HCT116 (cell line): ENCODE data around the gene SGSM2. TPM values are rescaled to one million over a fixed set of nuclear protein-coding genes. Genes with fewer than 3 reads are reported as not detected.

ENCODE experiments used
- ATAC-seq: fragments of 200-7000 bp; cut with Tn5 transposase; 2 replicates; pipeline ENCODE4 v1.9.1; 2020; ENCODE audit warnings: mild to moderate bottlenecking, moderate library complexity
- BruUV-seq: library from RNA; stranded (reverse); fragments of 400-500 nt; replicated peaks from 2 replicates; lab custom pipeline; 2021; lab: Mats Ljungman, UMichigan
- CTCF ChIA-PET: fragments of 300-600 bp; sonication (Branson Sonifier 250); formaldehyde crosslinking; loops from one replicate; lab custom pipeline; 2021; ENCODE audit warnings: antibody characterized with exemption; lab: Charles Lee
- POLR2A ChIA-PET: fragments of 300-600, 350-600 bp; sonication (Branson Sonifier 250); formaldehyde crosslinking; loops from one replicate; lab custom pipeline; 2021; ENCODE audit warnings: antibody characterized with exemption; lab: Charles Lee
- RAD21 ChIA-PET, 2 experiments: fragments of 300-600 bp; sonication (Branson Sonifier 250); formaldehyde crosslinking; loops; one replicate each; lab custom pipeline; 2023; ENCODE audit warnings: low total read pairs in 2 of 2; ENCODE audit not compliant: uncharacterized antibody in 2 of 2, unreplicated experiment in 2 of 2, low non-redundant PET in 1 of 2; lab: Charles Lee
- DNase-seq: peaks from one replicate; pipeline ENCODE4 v3.0.0-alpha.2; 2010; ENCODE audit warnings: low read depth, low spot score
- H2AFZ ChIP-seq: fragments of 200-600 bp; shearing (Covaris generic), sonication (generic); 2 replicates; pipeline ENCODE4 v1.6.1; 2017; ENCODE audit warnings: low read depth, mixed run types, mixed read lengths, antibody characterized with exemption, low read length; ENCODE audit not compliant: poor library complexity, severe bottlenecking
- H3K27ac ChIP-seq: 2 replicates; pipeline ENCODE4 v1.5.1; 2012; ENCODE audit warnings: low read depth, low read length
- H3K27me3 ChIP-seq: fragments of 200-600 bp; sonication (generic); 2 replicates; pipeline ENCODE4 v1.6.1; 2016; ENCODE audit warnings: mixed run types, low read length, mixed read lengths; ENCODE audit not compliant: insufficient read depth
- H3K36me3 ChIP-seq, 2 experiments: fragments of 200-500 bp in 1 of 2; fragments of 200-600 bp in 1 of 2; sonication (Bioruptor generic) in 1 of 2; sonication (generic) in 1 of 2; 2 replicates each; pipeline versions ENCODE4 v1.5.1 to v1.6.1; 2014 to 2016; ENCODE audit warnings: low read length in 2 of 2, inconsistent platforms in 1 of 2, mixed read lengths in 1 of 2, mixed run types in 1 of 2; ENCODE audit not compliant: insufficient read depth in 2 of 2, control insufficient read depth in 1 of 2
- H3K4me1 ChIP-seq, 2 experiments: fragments of 200-600 bp in 1 of 2; sonication (generic) in 1 of 2; 2 replicates each; pipeline versions ENCODE4 v1.5.1 to v1.6.1; 2012 to 2017; ENCODE audit warnings: low read length in 2 of 2, inconsistent platforms in 1 of 2, mild to moderate bottlenecking in 1 of 2, mixed read lengths in 1 of 2, mixed run types in 1 of 2, moderate library complexity in 1 of 2; ENCODE audit not compliant: insufficient read depth in 2 of 2, control insufficient read depth in 1 of 2
- H3K4me2 ChIP-seq: fragments of 200-600 bp; sonication (generic); 2 replicates; pipeline ENCODE4 v1.6.1; 2017; ENCODE audit warnings: mixed run types, low read length, mixed read lengths
- H3K4me3 ChIP-seq, 2 experiments: fragments of 200-600 bp in 1 of 2; sonication (generic) in 1 of 2; replicated peaks in 1 of 2; 2 replicates each; pipeline ENCODE4 v1.5.1; 2011 to 2016; ENCODE audit warnings: low read length in 2 of 2, control low read depth in 1 of 2, low read depth in 1 of 2, mild to moderate bottlenecking in 1 of 2, mixed read lengths in 1 of 2, mixed run types in 1 of 2
- H3K79me2 ChIP-seq: fragments of 200-600 bp; sonication (generic); 2 replicates; pipeline ENCODE4 v1.6.1; 2017; ENCODE audit warnings: mild to moderate bottlenecking, mixed run types, low read length, moderate library complexity, mixed read lengths; ENCODE audit not compliant: insufficient read depth
- H3K9ac ChIP-seq: fragments of 200-600 bp; sonication (generic); 2 replicates; pipeline ENCODE4 v1.6.1; 2016; ENCODE audit warnings: low read length, mixed read lengths
- H3K9me2 ChIP-seq: fragments of 200-600 bp; sonication (generic), shearing (Covaris generic); 2 replicates; pipeline ENCODE4 v1.6.1; 2017; ENCODE audit warnings: mixed run types, mild to moderate bottlenecking, moderate library complexity; ENCODE audit not compliant: insufficient read depth
- H3K9me3 ChIP-seq, 2 experiments: fragments of 200-500 bp in 1 of 2; fragments of 200-600 bp in 1 of 2; sonication (Bioruptor generic) in 1 of 2; sonication (generic) in 1 of 2; 2 replicates each; pipeline ENCODE4 v1.6.1; 2014 to 2017; ENCODE audit warnings: low read length in 2 of 2, mixed read lengths in 2 of 2, inconsistent platforms in 1 of 2, low read depth in 1 of 2, mild to moderate bottlenecking in 1 of 2, mixed run types in 1 of 2, moderate library complexity in 1 of 2; ENCODE audit not compliant: control insufficient read depth in 1 of 2, insufficient read depth in 1 of 2
- H4K20me1 ChIP-seq: fragments of 200-600 bp; sonication (generic), shearing (Covaris generic); 2 replicates; pipeline ENCODE4 v1.6.1; 2017; ENCODE audit warnings: mixed run types, mild to moderate bottlenecking, moderate library complexity; ENCODE audit not compliant: insufficient read depth
- CBX3 ChIP-seq: IDR thresholded peaks from 2 replicates; pipeline ENCODE4 v1.6.1; 2012; ENCODE audit warnings: low read depth
- EZH2phosphoT487 ChIP-seq: fragments of 200-600 bp; IDR thresholded peaks from 2 replicates; pipeline ENCODE4 v1.6.1; 2018; ENCODE audit warnings: antibody characterized with exemption, borderline replicate concordance
- FOSL1 ChIP-seq: IDR thresholded peaks from 2 replicates; pipeline ENCODE4 v1.6.1; 2012; ENCODE audit warnings: low read depth
- POLR2A ChIP-seq: IDR thresholded peaks from 2 replicates; pipeline ENCODE4 v1.7.0; 2011; ENCODE audit warnings: borderline replicate concordance; ENCODE audit not compliant: insufficient read depth, insufficient read length; ENCODE audit errors: extremely low read depth
- SRF ChIP-seq: IDR thresholded peaks from 2 replicates; pipeline ENCODE4 v1.6.1; 2012; ENCODE audit warnings: low read depth
- YY1 ChIP-seq: IDR thresholded peaks from 2 replicates; pipeline ENCODE4 v1.6.1; 2011; ENCODE audit warnings: low read length, low read depth, moderate library complexity, mild to moderate bottlenecking; ENCODE audit not compliant: insufficient replicate concordance; ENCODE audit errors: extremely low read depth
- ZNF274 ChIP-seq: fragments of 200-500 bp; sonication (Bioruptor generic); IDR thresholded peaks from 2 replicates; pipeline ENCODE4 v1.6.1; 2014; ENCODE audit warnings: mild to moderate bottlenecking, low read depth, low read length, inconsistent platforms
- intact Hi-C: fragments of 100-400 bp; cut with micrococcal nuclease; formaldehyde crosslinking; loops from 2 replicates; pipeline ENCODE4 v1.10.0; 2022
- total RNA-seq: library from RNA; stranded (reverse); gene quantifications from one replicate; pipeline ENCODE4 v1.2.1, GENCODE V29; 2021; ENCODE audit not compliant: unreplicated experiment
- TF ChIP-seq, protein P1 (sequence below): IDR thresholded peaks from 2 replicates; pipeline ENCODE4 v1.6.1; 2012

The SGSM2 gene
- total RNA-seq, 1 experiment from 2014 or later: 68.1 TPM

DNA sequence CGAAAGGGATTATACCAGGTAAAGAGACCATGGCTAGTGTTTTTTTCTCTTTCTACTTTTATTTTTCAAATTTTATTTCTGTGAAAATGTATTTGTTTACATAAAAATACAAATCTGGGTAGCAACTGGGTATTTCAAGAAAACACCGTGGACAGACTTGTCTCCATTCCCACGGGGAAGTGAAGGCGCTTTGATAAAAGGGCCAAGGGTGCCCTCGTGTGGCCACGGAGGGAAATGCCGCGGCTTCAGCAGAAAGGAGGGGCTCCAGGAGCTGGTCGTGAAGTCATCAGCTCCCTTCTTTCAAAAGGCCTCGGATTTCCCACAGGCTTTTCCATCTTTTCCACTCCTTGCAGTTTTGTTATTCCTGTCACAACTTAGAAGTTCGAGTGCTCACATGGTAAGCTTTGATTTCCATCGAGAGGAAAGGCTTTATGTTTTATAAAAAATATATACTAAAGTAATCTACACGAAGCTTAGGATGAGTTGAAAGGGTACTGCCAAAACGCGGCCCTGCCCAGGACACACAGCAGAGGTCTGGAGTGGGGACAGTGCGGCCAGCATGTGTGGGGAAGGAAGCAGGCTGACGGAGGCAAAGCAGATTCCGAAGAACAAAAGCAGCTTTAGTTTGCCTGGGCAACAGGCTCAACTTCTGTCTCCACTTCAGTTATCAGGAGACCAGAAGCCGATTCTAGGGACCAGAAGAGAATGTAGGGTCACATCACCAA, 78.9 kb downstream of the SGSM2 start (continued):
- TF ChIP-seq FOSL1 (no peak), SRF (no peak), YY1 (no peak)
- TF ChIP-seq, protein P1, sequence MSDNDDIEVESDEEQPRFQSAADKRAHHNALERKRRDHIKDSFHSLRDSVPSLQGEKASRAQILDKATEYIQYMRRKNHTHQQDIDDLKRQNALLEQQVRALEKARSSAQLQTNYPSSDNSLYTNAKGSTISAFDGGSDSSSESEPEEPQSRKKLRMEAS: no peak
- TF ChIP-seq, all 23 proteins: peak for 3

DNA sequence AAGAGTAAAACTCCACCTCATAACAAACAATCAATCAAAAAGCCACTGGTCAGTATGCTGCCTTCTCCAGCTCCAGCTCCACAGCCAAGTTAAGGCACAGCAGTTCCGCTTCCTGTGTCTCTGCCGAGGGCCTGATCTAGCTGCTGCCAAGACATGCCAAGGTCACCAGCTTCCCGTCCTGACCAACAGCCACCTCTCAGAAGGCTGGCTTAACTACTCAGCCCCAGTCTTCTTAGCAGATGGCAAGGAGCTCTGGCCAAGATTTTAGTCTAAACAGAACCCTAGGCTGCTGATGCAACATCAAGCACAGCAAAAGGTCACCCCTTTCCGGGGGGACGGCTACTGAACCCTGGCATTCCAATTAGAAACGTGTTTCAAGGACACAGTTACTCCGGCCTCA, 81.3 kb downstream of the SGSM2 start:
- ATAC-seq (no peak), DNase-seq (no peak)
- Histone ChIP-seq H4K20me1 (no peaks in the 10 kb centered on the region), H3K27me3 (no peaks in the 10 kb centered on the region), H3K9me3 (no peaks in the 10 kb centered on the region), H3K4me2 (no peak overlapping the region), H3K79me2 (0 out of 2 replicates have a peak, but pooled peaks cover 4% of the 10 kb centered on the region), H3K4me3 (no peak overlapping the region), H3K27ac (no peak overlapping the region), H3K4me1 (peaks cover 0 to 5% of the 10 kb centered on the region in 2 experiments; a peak in 2 of 4 replicates), H2AFZ (no peak overlapping the region), H3K36me3 (peaks cover 9 to 15% of the 10 kb centered on the region in 2 experiments; a peak in 2 of 4 replicates), H3K9me2 (no peaks in the 10 kb centered on the region), H3K9ac (no peak overlapping the region)
- no TSS peak for BruUV-seq
- ChIA-PET POLR2A (no interaction called here), RAD21 (no interaction called here), CTCF (interaction anchor here (6.0 kb wide), 1 partner anchor 36 kb away, joined by 351 read pairs; no protein-coding TSS in a partner anchor)
- intact Hi-C loops: no loop called here
- TF ChIP-seq POLR2A (no peak), ZNF274 (no peak), EZH2phosphoT487 (no peak), CBX3 (no peak), SRF (no peak), FOSL1 (no peak)
